ENCODE results near the gene APOO.

DNA sequence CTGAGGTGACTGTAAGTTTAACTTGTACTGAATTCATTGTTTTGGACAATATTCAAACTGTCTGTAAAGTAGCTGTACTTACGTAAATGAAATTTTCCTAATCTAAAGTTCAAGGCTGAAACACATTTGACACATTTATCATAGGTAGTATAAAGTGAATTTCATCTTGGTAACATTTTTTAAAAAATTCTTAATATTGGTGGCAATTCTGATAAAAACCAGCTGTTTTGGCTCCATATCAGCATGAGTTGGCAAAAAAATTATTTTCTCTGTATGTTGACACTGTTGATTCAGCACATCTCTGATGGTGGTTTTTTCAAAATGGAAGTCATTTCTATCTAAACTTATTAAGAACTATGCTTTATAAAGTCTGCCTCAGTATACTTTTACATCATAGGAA is 31.0 kb upstream of the APOO start:
- TF ChIP-seq PHF8 (IDR thresholded peaks at IDR 0.05; ENCODE audit: borderline replicate concordance, low read depth) (no peak), SMC3 (IDR thresholded peaks at IDR 0.05) (no peak), RAD21 (conservative IDR thresholded peaks at IDR 0.05 in 1 of 2, IDR thresholded peaks at IDR 0.05 in 1 of 2) (no peak), EP300 (IDR thresholded peaks at IDR 0.05) (no peak), SREBF2 (IDR thresholded peaks at IDR 0.05) (no peak)
- TF ChIP-seq, protein P1, sequence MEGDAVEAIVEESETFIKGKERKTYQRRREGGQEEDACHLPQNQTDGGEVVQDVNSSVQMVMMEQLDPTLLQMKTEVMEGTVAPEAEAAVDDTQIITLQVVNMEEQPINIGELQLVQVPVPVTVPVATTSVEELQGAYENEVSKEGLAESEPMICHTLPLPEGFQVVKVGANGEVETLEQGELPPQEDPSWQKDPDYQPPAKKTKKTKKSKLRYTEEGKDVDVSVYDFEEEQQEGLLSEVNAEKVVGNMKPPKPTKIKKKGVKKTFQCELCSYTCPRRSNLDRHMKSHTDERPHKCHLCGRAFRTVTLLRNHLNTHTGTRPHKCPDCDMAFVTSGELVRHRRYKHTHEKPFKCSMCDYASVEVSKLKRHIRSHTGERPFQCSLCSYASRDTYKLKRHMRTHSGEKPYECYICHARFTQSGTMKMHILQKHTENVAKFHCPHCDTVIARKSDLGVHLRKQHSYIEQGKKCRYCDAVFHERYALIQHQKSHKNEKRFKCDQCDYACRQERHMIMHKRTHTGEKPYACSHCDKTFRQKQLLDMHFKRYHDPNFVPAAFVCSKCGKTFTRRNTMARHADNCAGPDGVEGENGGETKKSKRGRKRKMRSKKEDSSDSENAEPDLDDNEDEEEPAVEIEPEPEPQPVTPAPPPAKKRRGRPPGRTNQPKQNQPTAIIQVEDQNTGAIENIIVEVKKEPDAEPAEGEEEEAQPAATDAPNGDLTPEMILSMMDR (IDR thresholded peaks at IDR 0.05): no peak
